PC-3 (cell line): Measurements from ENCODE around the gene NKAIN2. TPM values are rescaled to one million over a fixed set of nuclear protein-coding genes. Genes with fewer than 3 reads are reported as not detected.
A peak's percentile ranks its signal among the peaks of the same experiment; 100 is the strongest.

ENCODE experiments used
- ATAC-seq: fragments of 200-7000 bp; cut with Tn5 transposase; 2 replicates; pipeline ENCODE4 v1.9.1; 2020; ENCODE audit warnings: mild to moderate bottlenecking, moderate library complexity
- BruUV-seq: library from RNA; stranded (reverse); fragments of 400-500 nt; replicated peaks from 2 replicates; lab custom pipeline; 2021; lab: Mats Ljungman, UMichigan
- CTCF ChIA-PET: fragments of 300-600 bp; sonication (Branson Sonifier 250); formaldehyde crosslinking; loops from one replicate; lab custom pipeline; 2022; ENCODE audit warnings: antibody characterized with exemption; lab: Charles Lee
- POLR2A ChIA-PET: fragments of 300-600 bp; sonication (Branson Sonifier 250); formaldehyde crosslinking; loops from one replicate; lab custom pipeline; 2022; ENCODE audit warnings: antibody characterized with exemption; ENCODE audit not compliant: unreplicated experiment; lab: Charles Lee
- DNase-seq: peaks from one replicate; pipeline ENCODE4 v3.0.0-alpha.2; 2015
- H2AFZ ChIP-seq: fragments of 300-600 bp; sonication (generic); 2 replicates; pipeline ENCODE4 v1.6.0; 2016; ENCODE audit warnings: antibody characterized with exemption, low read length
- H3F3A ChIP-seq: fragments of 300-600 bp; sonication (generic); one replicate; pipeline ENCODE4 v1.6.0; 2017; ENCODE audit warnings: antibody characterized with exemption, low read length, control low read depth, mild to moderate bottlenecking; ENCODE audit not compliant: unreplicated experiment
- H3K27ac ChIP-seq: fragments of 300-600 bp; sonication (generic); 2 replicates; pipeline ENCODE4 v1.5.1; 2016; ENCODE audit warnings: mild to moderate bottlenecking, low read length
- H3K27me3 ChIP-seq: fragments of 300-600 bp; sonication (generic); 2 replicates; pipeline ENCODE4 v1.6.1; 2016; ENCODE audit warnings: low read length, mixed read lengths
- H3K36me3 ChIP-seq: fragments of 300-600 bp; sonication (generic); 2 replicates; pipeline ENCODE4 v1.6.1; 2016; ENCODE audit warnings: low read depth, mixed run types, low read length, mixed read lengths
- H3K4me1 ChIP-seq: fragments of 300-600 bp; sonication (generic); 2 replicates; pipeline ENCODE4 v1.5.1; 2016; ENCODE audit warnings: low read length; ENCODE audit not compliant: insufficient read depth
- H3K4me2 ChIP-seq: fragments of 300-600 bp; sonication (generic); 2 replicates; pipeline ENCODE4 v1.6.0; 2016; ENCODE audit warnings: low read length
- H3K4me3 ChIP-seq: fragments of 300-600 bp; sonication (generic); 2 replicates; pipeline ENCODE4 v1.5.1; 2016; ENCODE audit warnings: mild to moderate bottlenecking, low read length, mixed read lengths
- H3K79me2 ChIP-seq: fragments of 300-600 bp; sonication (generic); 2 replicates; pipeline ENCODE4 v1.6.1; 2017; ENCODE audit warnings: low read length, mixed read lengths
- H3K9ac ChIP-seq: fragments of 300-600 bp; sonication (generic); 2 replicates; pipeline ENCODE4 v1.6.0; 2016; ENCODE audit warnings: mild to moderate bottlenecking, low read length
- H3K9me2 ChIP-seq: fragments of 300-600 bp; sonication (generic); replicated peaks from 2 replicates; pipeline ENCODE4 v1.6.1; 2016; ENCODE audit warnings: mixed run types, low read length, mixed read lengths
- H3K9me3 ChIP-seq: fragments of 300-600 bp; sonication (generic); 2 replicates; pipeline ENCODE4 v1.6.1; 2016; ENCODE audit warnings: low read length, mixed read lengths
- H4K20me1 ChIP-seq: fragments of 300-600 bp; sonication (generic); 2 replicates; pipeline ENCODE4 v1.6.1; 2016; ENCODE audit warnings: low read length, mixed read lengths
- CTCF ChIP-seq: fragments of 300-600 bp; sonication (generic); conservative IDR thresholded peaks from 2 replicates; pipeline ENCODE4 v1.5.1; 2017; ENCODE audit warnings: antibody characterized with exemption, low read depth, mild to moderate bottlenecking, low read length
- EZH2 ChIP-seq: fragments of 300-600 bp; sonication (generic); IDR thresholded peaks from one replicate; pipeline ENCODE4 v1.6.1; 2017; ENCODE audit warnings: antibody characterized with exemption, mild to moderate bottlenecking, low read length; ENCODE audit not compliant: unreplicated experiment
- EZH2phosphoT487 ChIP-seq: fragments of 300-600 bp; sonication (generic); IDR thresholded peaks from 2 replicates; pipeline ENCODE4 v1.6.1; 2018; ENCODE audit warnings: mild to moderate bottlenecking, antibody characterized with exemption, low read length, borderline replicate concordance
- intact Hi-C: fragments of 100-400 bp; cut with micrococcal nuclease; formaldehyde crosslinking; loops from 2 replicates; pipeline ENCODE4 v1.9.0; 2023
- total RNA-seq: library from RNA; depleted of rRNA; stranded (reverse); fragments of >200 nt; gene quantifications from 2 replicates; pipeline ENCODE4 v1.2.3, GENCODE V29; 2014

The NKAIN2 gene
- total RNA-seq, 1 experiment from 2014 or later = not detected

GRCh38 chr6:123965894-123966293 lies 162.2 kb downstream of the NKAIN2 start:
- Histone ChIP-seq H3K79me2 (no peaks in the 10 kb centered on the region), H3K4me3 (no peak overlapping the region), H3K4me1 (no peaks in the 10 kb centered on the region), H3K9me3 (no peaks in the 10 kb centered on the region), H3K9me2 (no peaks in the 10 kb centered on the region), H3F3A (no peaks in the 10 kb centered on the region), H3K4me2 (no peak overlapping the region), H4K20me1 (no peaks in the 10 kb centered on the region), H3K36me3 (no peaks in the 10 kb centered on the region), H3K27ac (no peak overlapping the region), H3K27me3 (no peaks in the 10 kb centered on the region), H3K9ac (no peak overlapping the region), H2AFZ (no peak overlapping the region)
- CTCF ChIA-PET = no interaction called here
- intact Hi-C loops = no loop called here
- BruUV-seq = no TSS peak
- TF ChIP-seq EZH2phosphoT487 (no peak), CTCF (peak; percentile 27; the same call in 1 of the 2 replicates)
- POLR2A ChIA-PET = no interaction called here
- DNase-seq (peak; percentile 10), ATAC-seq (no peak)

- H3K9ac ChIP-seq = no peak overlapping the region
- no peaks in the 10 kb centered on the region for H3K4me1 ChIP-seq
- H3K9me3 ChIP-seq = no peaks in the 10 kb centered on the region
- DNase-seq = no peak
- no peak overlapping the region for H3K4me2 ChIP-seq
- no peaks in the 10 kb centered on the region for H3F3A ChIP-seq
- H3K27me3 ChIP-seq = no peaks in the 10 kb centered on the region
- no peak for ATAC-seq
- ChIA-PET POLR2A (no interaction called here), CTCF (no interaction called here)
- no peak overlapping the region for H3K4me3 ChIP-seq
- H3K36me3 ChIP-seq = no peaks in the 10 kb centered on the region
- no peaks in the 10 kb centered on the region for H3K9me2 ChIP-seq
- TF ChIP-seq EZH2phosphoT487 = no peak
- TF ChIP-seq EZH2 = no peak
- TF ChIP-seq CTCF = no peak
- H2AFZ ChIP-seq = no peak overlapping the region
- no peak overlapping the region for H3K27ac ChIP-seq
- H3K79me2 ChIP-seq = no peaks in the 10 kb centered on the region
- intact Hi-C loops = no loop called here
- H4K20me1 ChIP-seq = no peaks in the 10 kb centered on the region
- BruUV-seq = no TSS peak
These were observed 163.0 kb downstream of the NKAIN2 start for GRCh38 chr6:123966618-123967017.

GRCh38 chr6:123967905-123968304 lies 164.2 kb downstream of the NKAIN2 start:
- Histone ChIP-seq H3K79me2 (no peaks in the 10 kb centered on the region), H3K27me3 (no peaks in the 10 kb centered on the region), H3K36me3 (no peaks in the 10 kb centered on the region), H3K4me1 (no peaks in the 10 kb centered on the region), H2AFZ (no peak overlapping the region), H3K9me2 (no peaks in the 10 kb centered on the region), H3F3A (no peaks in the 10 kb centered on the region), H3K27ac (no peak overlapping the region), H3K4me3 (no peak overlapping the region), H3K9me3 (no peaks in the 10 kb centered on the region), H3K9ac (no peak overlapping the region), H4K20me1 (no peaks in the 10 kb centered on the region), H3K4me2 (no peak overlapping the region)
- TF ChIP-seq CTCF = no peak
- no peak for TF ChIP-seq EZH2
- TF ChIP-seq EZH2phosphoT487 = no peak
- intact Hi-C loops = no loop called here
- BruUV-seq = no TSS peak
- CTCF ChIA-PET = no interaction called here
- no peak for DNase-seq
- no peak for ATAC-seq
- POLR2A ChIA-PET = no interaction called here
